CD8-positive, alpha-beta memory T cell (primary cell): ENCODE data around the gene IBA57. TPM values are rescaled to one million over a fixed set of nuclear protein-coding genes. Genes with fewer than 3 reads are reported as not detected.
"Not testable (repeated sequence)": the region's sequence is repeated elsewhere in the genome, so short reads cannot be mapped to it uniquely, and the experiment has no call there.

Source experiments
- CTCF ChIA-PET: fragments of 350-600 bp; sonication (Branson Sonifier 250); formaldehyde crosslinking; loops from one replicate; lab custom pipeline; 2021; ENCODE audit warnings: antibody characterized with exemption; lab: Charles Lee
- POLR2A ChIA-PET: fragments of 350-600 bp; sonication (Branson Sonifier 250); formaldehyde crosslinking; loops from one replicate; lab custom pipeline; 2021; ENCODE audit warnings: antibody characterized with exemption; lab: Charles Lee
- DNase-seq, 5 donors: peaks; one replicate each; pipeline versions ENCODE4 v3.0.0 to v3.0.0-alpha.2; 2020 to 2022; ENCODE audit warnings: mixed read lengths in 1 of 5
- H3K27ac ChIP-seq: one replicate; pipeline ENCODE4 v1.7.0; 2013; ENCODE audit warnings: low read depth, mild to moderate bottlenecking, low read length, moderate library complexity
- H3K27me3 ChIP-seq: 2 replicates; pipeline ENCODE4 v1.7.0; 2013; ENCODE audit warnings: low read length, mild to moderate bottlenecking; ENCODE audit not compliant: insufficient read depth, poor library complexity, severe bottlenecking
- H3K36me3 ChIP-seq: 2 replicates; pipeline ENCODE4 v1.7.0; 2013; ENCODE audit warnings: mild to moderate bottlenecking, low read length, moderate library complexity; ENCODE audit not compliant: insufficient read depth
- H3K4me1 ChIP-seq: 2 replicates; pipeline ENCODE4 v1.7.0; 2013; ENCODE audit warnings: mild to moderate bottlenecking, low read length, moderate library complexity; ENCODE audit not compliant: insufficient read depth
- H3K4me3 ChIP-seq: 2 replicates; pipeline ENCODE4 v1.7.0; 2013; ENCODE audit warnings: mild to moderate bottlenecking, low read length
- H3K9me3 ChIP-seq: 2 replicates; pipeline ENCODE4 v1.7.0; 2013; ENCODE audit warnings: mild to moderate bottlenecking, low read length
- H3K27ac Mint-ChIP-seq, 8 donors: one replicate each; pipeline ENCODE4 v1.8.0; 2020 to 2021; ENCODE audit warnings: mixed read lengths in 8 of 8, mild to moderate bottlenecking in 6 of 8, inconsistent platforms in 3 of 8, moderate library complexity in 3 of 8
- H3K27me3 Mint-ChIP-seq, 2 donors: one replicate each; pipeline ENCODE4 v1.8.0; 2020 to 2021; ENCODE audit warnings: mixed read lengths in 2 of 2, mild to moderate bottlenecking in 1 of 2, moderate library complexity in 1 of 2
- H3K36me3 Mint-ChIP-seq, 3 donors: one replicate each; pipeline ENCODE4 v1.8.0; 2020 to 2021; ENCODE audit warnings: mixed read lengths in 3 of 3, inconsistent platforms in 1 of 3, mild to moderate bottlenecking in 1 of 3
- H3K4me1 Mint-ChIP-seq, 3 donors: one replicate each; pipeline ENCODE4 v1.8.0; 2020 to 2021; ENCODE audit warnings: mixed read lengths in 3 of 3, inconsistent platforms in 1 of 3, mild to moderate bottlenecking in 1 of 3
- H3K4me3 Mint-ChIP-seq, 7 donors: one replicate each; pipeline ENCODE4 v1.8.0; 2020 to 2021; ENCODE audit warnings: mixed read lengths in 7 of 7, mild to moderate bottlenecking in 6 of 7, moderate library complexity in 4 of 7, inconsistent platforms in 2 of 7
- H3K9me3 Mint-ChIP-seq, 5 donors: one replicate each; pipeline ENCODE4 v1.8.0; 2020 to 2022; ENCODE audit warnings: mixed read lengths in 5 of 5, mild to moderate bottlenecking in 3 of 5, moderate library complexity in 2 of 5, inconsistent platforms in 1 of 5
- polyA plus RNA-seq: library from polyadenylated mRNA; unstranded; fragments of 300-500 nt; fragmentation: Illumina TruSeq; gene quantifications from one replicate; pipeline ENCODE4 v1.2.3, GENCODE V29; 2021
- total RNA-seq, 2 experiments: library from RNA; stranded (reverse); gene quantifications; one replicate each; pipeline ENCODE4 v1.2.3, GENCODE V29; 2021

The IBA57 gene
- total and polyA plus RNA-seq, 3 experiments from 2014 or later = 5.4 to 13.6 (median 12.6) TPM

GRCh38 chr1:228172591-228173527, 7.3 kb downstream of the IBA57 start:
- ChIA-PET CTCF (interaction anchor here (8.2 kb wide), 1 partner anchor 42 kb away, joined by 59 read pairs; no protein-coding TSS in a partner anchor), POLR2A (no interaction called here)
- DNase-seq = peak in 1 of 5 donors; percentile 18
- Mint-ChIP-seq H3K27me3 (no peaks in the 10 kb centered on the region), H3K36me3 (peaks cover 0 to 40% (median 4%) of the 10 kb centered on the region in 3 donors), H3K9me3 (no peaks in the 10 kb centered on the region), H3K4me1 (peaks cover 12 to 30% (median 26%) of the 10 kb centered on the region in 3 donors), H3K27ac (peak overlapping the region in 5 of 8 donors; percentile 33 to 81 (median 61)), H3K4me3 (peak overlapping the region in 1 of 7 donors; percentile 60)
- Histone ChIP-seq H3K9me3 (no peaks in the 10 kb centered on the region), H3K4me3 (no peak overlapping the region), H3K36me3 (no peaks in the 10 kb centered on the region), H3K4me1 (no peaks in the 10 kb centered on the region), H3K27me3 (no peaks in the 10 kb centered on the region), H3K27ac (no peak overlapping the region)

- H3K36me3 ChIP-seq, H3K4me3 ChIP-seq, POLR2A ChIA-PET, H3K4me3 Mint-ChIP-seq, H3K4me1 ChIP-seq, H3K9me3 Mint-ChIP-seq, CTCF ChIA-PET, H3K9me3 ChIP-seq, H3K27me3 Mint-ChIP-seq, H3K27ac ChIP-seq, H3K27me3 ChIP-seq: not testable (repeated sequence)
- DNase-seq = peak in 2 of 5 donors; percentile 37 to 45
- Mint-ChIP-seq H3K27ac (peak overlapping the region in 2 of 8 donors; percentile 22 to 61), H3K4me1 (peaks cover 12 to 24% (median 19%) of the 10 kb centered on the region in 3 donors), H3K36me3 (peaks cover 0 to 41% (median 4%) of the 10 kb centered on the region in 3 donors)
Observed at GRCh38 chr1:228173528-228174481, 8.2 kb downstream of the IBA57 start.

GRCh38 chr1:228174482-228175315, 9.1 kb downstream of the IBA57 start:
- Mint-ChIP-seq H3K4me3 (peak overlapping the region in 1 of 7 donors; percentile 23), H3K27me3 (no peaks in the 10 kb centered on the region), H3K4me1 (peaks cover 10 to 16% (median 11%) of the 10 kb centered on the region in 3 donors), H3K27ac (peak overlapping the region in 3 of 8 donors; percentile 47 to 61 (median 57)), H3K9me3 (no peaks in the 10 kb centered on the region), H3K36me3 (peaks cover 0 to 32% (median 4%) of the 10 kb centered on the region in 3 donors)
- H3K36me3 ChIP-seq = no peaks in the 10 kb centered on the region
- DNase-seq = peak in 2 of 5 donors; percentile 48 to 58
- H3K27ac ChIP-seq = no peak overlapping the region
- no peaks in the 10 kb centered on the region for H3K27me3 ChIP-seq
- ChIA-PET CTCF (no interaction called here), POLR2A (no interaction called here)
- H3K4me1 ChIP-seq = no peaks in the 10 kb centered on the region
- no peaks in the 10 kb centered on the region for H3K9me3 ChIP-seq
- H3K4me3 ChIP-seq = no peak overlapping the region

GRCh38 chr1:228175316-228176023, 9.9 kb downstream of the IBA57 start:
- ChIA-PET POLR2A (no interaction called here), CTCF (no interaction called here)
- no peak for DNase-seq

GRCh38 chr1:228176024-228176395, 10.4 kb downstream of the IBA57 start:
- ChIA-PET CTCF (no interaction called here), POLR2A (no interaction called here)
- Histone ChIP-seq H3K4me3 (no peak overlapping the region), H3K27me3 (no peaks in the 10 kb centered on the region), H3K36me3 (no peaks in the 10 kb centered on the region), H3K27ac (no peak overlapping the region), H3K4me1 (no peaks in the 10 kb centered on the region), H3K9me3 (no peaks in the 10 kb centered on the region)
- Mint-ChIP-seq H3K9me3 (no peaks in the 10 kb centered on the region), H3K4me3 (no peak overlapping the region), H3K27me3 (no peaks in the 10 kb centered on the region), H3K36me3 (peaks cover 0 to 26% (median 4%) of the 10 kb centered on the region in 3 donors), H3K27ac (peak overlapping the region in 1 of 8 donors; percentile 63), H3K4me1 (peaks cover 7 to 16% (median 10%) of the 10 kb centered on the region in 3 donors)
- no peak for DNase-seq

More at GRCh38 chr1:228175316-228176023, 9.9 kb downstream of the IBA57 start:
- Histone ChIP-seq H3K27ac (no peak overlapping the region), H3K36me3 (no peaks in the 10 kb centered on the region), H3K27me3 (no peaks in the 10 kb centered on the region), H3K4me3 (no peak overlapping the region), H3K4me1 (no peaks in the 10 kb centered on the region), H3K9me3 (no peaks in the 10 kb centered on the region)
- H3K27ac Mint-ChIP-seq = peak overlapping the region in 3 of 8 donors; percentile 57 to 63 (median 61)
- no peaks in the 10 kb centered on the region for H3K27me3 Mint-ChIP-seq
- no peak overlapping the region for H3K4me3 Mint-ChIP-seq
- no peaks in the 10 kb centered on the region for H3K9me3 Mint-ChIP-seq
- H3K4me1 Mint-ChIP-seq = peaks cover 9 to 16% (median 10%) of the 10 kb centered on the region in 3 donors
- H3K36me3 Mint-ChIP-seq = peaks cover 0 to 27% (median 4%) of the 10 kb centered on the region in 3 donors

GRCh38 chr1:228176461-228177182, 11.0 kb downstream of the IBA57 start:
- H3K4me3 Mint-ChIP-seq = no peak overlapping the region
- H3K27me3 ChIP-seq = no peaks in the 10 kb centered on the region
- no peaks in the 10 kb centered on the region for H3K9me3 Mint-ChIP-seq
- CTCF ChIA-PET = interaction anchor here (2.2 kb wide), 1 partner anchor 11 kb away, joined by 11 read pairs; the partner anchor contains the start of gene IBA57
- peak overlapping the region in 1 of 8 donors; percentile 21 for H3K27ac Mint-ChIP-seq
- H3K36me3 ChIP-seq = no peaks in the 10 kb centered on the region
- no peak for DNase-seq
- H3K27ac ChIP-seq = no peak overlapping the region
- POLR2A ChIA-PET = interaction anchor here (1.0 kb wide), 1 partner anchor 10 kb away, joined by 4 read pairs; no protein-coding TSS in a partner anchor
- H3K36me3 Mint-ChIP-seq = peaks cover 0 to 24% (median 4%) of the 10 kb centered on the region in 3 donors
- peaks cover 7 to 14% (median 10%) of the 10 kb centered on the region in 3 donors for H3K4me1 Mint-ChIP-seq
- no peak overlapping the region for H3K4me3 ChIP-seq
- no peaks in the 10 kb centered on the region for H3K9me3 ChIP-seq
- no peaks in the 10 kb centered on the region for H3K27me3 Mint-ChIP-seq
- H3K4me1 ChIP-seq = no peaks in the 10 kb centered on the region
